Suppressor macrophage (primary cell): ENCODE measurements around the gene CADPS.

ENCODE experiments used
- DNase-seq, 4 experiments: peaks; one replicate each; pipeline ENCODE4 v3.0.0-alpha.2; 2020 to 2022

Gene CADPS

DNA sequence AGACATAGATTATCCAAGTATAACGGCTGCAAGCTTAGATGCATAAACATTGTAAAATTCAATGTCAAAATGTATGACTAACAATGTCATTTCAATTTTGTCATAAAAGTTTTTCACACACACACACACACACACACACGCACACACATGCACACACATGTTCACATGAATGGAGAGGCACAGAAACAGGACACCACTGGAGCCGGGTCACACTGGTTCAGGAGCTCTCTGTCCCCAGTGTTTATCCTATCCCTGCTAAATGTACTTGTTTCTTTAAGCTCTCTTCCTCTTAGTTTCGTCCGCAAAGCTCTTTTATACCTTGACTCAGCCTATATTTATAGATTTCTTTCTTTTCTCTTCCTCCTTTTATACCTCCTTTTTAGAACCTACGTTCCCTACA, 249.9 kb downstream of the CADPS start:
- no peak for DNase-seq

DNA sequence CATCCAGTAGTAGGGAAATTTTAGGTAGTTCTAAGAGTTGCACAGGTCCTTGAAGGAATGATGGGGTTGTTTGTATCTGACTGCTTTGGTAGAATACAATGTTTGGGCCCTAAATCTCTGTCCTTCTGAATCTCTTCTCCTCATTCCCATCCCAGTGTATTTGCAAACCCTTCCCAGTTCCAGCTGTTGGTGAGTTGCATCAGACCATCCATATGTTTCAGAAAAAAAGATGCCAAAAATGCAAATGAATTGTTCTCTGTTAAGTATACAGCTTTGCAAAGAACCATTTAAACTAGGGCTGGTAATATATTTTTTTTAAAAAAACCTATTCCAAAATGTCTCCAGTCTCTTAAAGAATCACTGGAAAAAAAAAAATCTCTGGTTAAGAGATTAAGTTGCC, 251.0 kb downstream of the CADPS start:
- no peak for DNase-seq

DNA sequence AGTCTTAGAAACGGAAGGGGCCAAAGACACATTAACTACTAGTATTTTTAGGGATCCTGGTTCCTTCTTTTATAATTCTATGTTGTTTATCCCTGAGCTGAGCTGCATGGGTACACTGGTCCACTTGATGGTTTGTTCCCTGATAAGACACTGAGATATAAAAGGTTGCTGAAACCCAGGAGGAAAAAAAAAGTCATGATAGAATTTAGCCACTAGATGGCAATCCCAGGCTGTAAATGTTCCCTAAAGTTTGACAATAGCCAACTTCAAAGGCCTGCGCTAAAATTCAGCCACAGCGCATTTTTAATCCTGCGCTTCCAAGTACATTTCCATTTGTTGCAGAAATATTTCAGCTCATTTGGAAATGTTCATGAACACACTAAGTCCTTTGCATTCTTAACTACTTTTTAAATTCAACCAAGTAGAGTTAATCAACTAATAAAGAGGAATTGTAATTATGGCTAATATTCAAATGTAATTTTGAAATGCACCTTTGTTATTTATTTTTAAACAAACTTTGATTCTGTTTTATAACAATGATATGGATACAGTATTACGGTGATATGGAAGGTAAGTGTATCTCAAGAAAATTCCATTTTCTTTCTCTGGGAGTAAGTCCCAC, 252.6 kb downstream of the CADPS start:
- DNase-seq = peak; percentile 23 to 38 (median 33)

DNA sequence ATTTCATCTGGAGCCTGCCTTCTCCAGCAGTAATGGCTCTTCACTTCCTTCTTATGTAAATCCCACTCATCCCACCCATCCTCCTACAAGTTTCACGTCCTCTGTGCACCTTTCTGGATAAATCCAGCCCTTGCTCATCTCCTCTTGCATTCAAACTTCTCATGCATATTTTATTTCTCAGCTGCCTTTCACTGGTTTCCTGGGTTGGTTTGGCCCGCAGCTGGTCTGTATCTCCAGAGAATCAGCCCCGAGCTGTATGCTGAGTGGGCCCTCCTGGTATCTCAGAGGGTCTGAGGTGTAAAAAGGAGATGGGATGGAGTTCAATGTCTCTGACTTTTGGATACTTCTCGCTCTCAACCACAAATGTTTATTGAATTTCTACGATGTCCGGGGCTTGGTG, 253.3 kb downstream of the CADPS start:
- DNase-seq = no peak

DNA sequence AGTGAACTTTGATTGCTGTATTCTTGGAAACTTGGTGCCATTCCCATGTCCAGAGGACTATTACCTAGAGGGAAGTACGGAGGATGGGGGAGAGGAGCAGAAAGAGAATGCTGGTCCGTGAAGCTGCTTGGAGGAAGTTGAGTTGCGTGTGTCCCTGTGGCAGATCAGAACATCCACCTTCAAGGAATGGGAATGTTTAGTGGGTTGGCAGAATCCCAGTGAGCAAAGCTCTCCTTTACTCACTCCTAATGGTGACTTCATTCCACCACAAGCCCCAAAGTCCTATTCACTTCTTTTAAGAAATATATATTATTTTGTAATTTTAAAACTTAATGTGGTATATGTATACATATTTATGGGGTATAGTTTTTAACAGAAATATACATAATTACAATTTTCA, 254.0 kb downstream of the CADPS start:
- DNase-seq = no peak

DNA sequence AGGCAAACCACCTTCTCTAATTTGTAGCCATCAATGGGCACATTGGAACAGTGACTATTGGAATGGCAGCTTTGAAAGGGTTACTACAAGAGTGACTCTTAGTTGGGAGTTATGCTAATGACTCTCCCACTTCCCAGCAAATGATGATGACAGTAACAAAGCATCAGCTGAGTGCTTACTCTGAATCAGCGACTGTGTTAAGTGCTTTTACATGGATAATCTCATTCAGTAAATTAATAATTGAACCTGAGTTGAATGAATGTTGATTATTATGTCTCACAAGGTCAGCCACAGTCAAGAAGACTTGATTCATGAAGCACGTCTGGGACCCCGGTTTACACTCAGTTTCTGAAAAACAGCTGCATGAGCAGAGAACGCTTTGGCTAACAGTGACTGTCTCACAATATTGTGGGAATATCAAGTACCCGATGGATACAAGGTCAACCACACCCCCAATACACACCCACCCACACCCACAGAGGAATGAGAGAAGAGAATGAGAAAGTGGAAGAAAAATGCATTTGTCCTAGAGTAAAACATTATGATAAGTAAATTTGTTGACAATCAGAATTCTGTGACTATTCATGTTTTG, 259.9 kb downstream of the CADPS start:
- DNase-seq = no peak

DNA sequence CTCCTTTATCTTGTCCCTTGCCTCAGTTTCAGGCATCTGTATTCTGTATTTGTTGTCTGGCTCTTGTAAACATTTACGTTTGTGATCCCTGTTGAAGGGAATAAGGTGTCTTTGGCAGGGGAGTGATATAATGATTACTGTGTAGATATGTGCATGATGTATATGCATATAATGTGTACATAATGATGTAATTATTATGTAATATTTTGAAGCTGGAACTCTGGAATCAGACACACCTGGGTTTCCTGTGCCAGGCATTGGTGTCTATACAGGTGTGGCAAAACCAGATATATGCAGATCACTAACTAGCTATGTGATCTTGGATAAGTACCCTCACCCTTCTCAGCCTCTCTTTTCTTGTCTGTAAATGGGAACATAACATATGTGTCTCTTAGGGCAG, 260.7 kb downstream of the CADPS start:
- no peak for DNase-seq

DNA sequence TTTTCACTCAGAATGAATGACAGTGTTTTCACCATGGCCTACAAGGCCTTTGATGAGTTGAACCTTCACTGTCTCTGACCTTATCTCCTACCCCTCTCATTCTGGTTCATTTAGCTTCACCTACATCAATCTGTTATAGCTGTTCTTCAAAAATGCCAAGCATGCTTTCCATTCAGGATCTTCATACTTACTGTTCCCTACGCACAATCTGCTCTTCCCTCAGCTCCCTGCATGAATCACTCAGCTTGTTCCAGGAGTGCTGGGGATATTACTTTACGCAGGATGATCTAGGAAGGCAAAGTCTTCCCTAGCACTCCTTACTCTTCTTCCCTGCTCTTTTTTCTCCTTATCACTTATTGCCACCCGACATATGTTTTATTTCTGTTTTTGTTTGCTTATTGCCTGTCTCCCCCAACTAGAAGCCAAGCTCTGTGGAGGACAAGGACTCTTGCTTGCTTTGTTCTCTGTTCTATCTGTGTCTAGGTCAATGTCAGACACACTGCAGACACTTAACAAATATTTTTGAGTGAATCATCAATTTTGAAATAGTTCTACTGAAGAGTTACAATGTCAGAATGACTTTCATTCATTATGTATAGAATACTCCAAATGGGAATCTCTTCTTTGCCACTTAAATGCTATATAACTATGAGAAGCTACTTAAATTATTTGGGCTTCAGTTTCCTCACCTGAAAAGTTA, 263.5 kb downstream of the CADPS start:
- DNase-seq = no peak

DNA sequence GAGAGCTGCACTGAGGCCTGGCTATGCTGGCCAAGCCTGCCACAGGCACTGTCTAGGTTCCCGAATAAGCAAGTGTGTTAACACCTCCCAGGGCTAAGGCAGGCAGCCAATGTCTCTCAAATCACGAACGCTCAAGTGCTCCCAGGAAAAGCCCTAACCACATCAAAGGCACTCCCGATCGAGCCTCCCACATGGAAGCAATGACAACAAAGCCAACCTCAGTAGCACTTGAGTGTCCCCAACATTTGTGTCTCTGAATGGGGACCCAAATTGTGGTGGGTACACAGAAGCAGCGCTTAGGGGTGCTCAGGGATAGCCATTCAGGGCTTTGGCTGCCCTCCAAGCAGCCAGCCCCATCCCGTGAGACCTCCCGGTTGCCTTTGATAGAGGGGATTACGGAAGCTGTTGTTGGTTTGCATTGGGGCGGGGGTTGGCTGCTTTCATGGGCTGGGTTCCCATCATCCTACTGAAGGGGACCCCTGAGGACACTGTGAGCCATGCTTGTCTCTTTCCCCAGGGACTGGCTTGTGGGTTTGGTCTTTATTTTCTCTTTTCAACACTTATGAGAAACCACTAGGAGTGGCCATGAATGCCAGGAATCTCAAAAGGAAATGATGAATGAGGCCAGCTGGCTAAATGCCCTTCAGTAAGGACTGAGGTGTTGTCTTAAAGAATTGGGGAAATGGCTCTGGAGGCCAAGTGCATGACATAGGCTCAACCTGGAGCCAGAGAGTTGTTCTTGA, 267.8 kb downstream of the CADPS start:
- no peak for DNase-seq

DNA sequence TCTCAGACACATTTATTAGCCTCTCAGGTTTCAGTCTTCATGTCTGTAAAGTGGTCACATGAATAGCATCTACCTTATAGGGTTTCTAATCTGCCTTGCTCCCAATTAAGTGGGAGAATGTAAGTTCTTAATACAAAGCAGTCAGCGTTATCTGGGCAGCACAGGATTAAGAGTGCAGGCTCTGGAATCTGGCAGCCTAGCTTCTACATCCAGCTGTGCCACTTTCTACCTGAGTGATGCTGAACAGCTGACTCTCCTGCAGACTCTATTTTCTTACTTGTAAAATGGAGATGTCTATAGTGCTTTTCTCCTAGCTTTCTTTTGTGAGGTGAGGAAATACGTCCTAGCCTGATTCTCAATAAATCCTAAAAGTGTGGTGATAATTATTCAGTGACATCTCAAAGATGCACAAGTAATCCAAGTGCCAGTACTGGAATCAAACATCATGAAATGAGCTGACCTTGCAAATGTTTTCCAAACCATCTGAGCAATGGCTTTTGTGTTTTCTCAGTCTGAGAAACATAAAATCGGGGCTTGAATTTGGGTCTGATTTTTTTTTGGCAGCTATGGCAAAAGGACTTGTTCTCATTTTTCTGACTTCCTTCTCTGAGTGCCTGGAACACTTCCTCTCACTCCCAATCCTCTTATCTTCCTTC, 269.7 kb downstream of the CADPS start:
- no peak for DNase-seq

DNA sequence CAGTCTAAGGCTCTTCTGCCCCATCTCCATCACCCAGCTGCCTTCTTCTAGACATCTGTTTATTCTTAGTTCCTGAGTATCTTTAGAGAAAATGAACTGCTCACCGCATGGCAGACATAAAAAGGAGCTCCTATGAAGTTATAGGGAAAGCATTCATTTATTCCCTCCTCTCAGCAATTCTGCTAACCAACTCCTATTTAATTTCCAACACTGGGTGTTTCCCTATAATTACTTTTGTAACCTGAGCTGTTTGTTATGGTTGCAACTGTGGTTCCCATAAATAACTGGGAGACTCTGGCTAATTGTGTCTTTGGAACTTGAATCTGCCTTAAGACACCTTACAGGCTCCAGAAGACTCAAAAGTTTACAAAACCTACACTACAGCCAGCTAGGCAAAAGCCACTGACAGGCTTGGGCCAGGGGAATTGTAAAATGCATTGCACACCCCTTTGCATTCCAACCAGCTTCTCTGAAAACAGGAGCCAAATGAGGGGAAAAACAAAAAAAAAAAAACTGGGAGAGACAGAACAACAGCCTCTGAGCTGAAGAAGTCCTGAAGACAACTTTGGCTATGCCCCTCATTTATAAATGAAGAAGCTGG, 270.4 kb downstream of the CADPS start:
- no peak for DNase-seq

DNA sequence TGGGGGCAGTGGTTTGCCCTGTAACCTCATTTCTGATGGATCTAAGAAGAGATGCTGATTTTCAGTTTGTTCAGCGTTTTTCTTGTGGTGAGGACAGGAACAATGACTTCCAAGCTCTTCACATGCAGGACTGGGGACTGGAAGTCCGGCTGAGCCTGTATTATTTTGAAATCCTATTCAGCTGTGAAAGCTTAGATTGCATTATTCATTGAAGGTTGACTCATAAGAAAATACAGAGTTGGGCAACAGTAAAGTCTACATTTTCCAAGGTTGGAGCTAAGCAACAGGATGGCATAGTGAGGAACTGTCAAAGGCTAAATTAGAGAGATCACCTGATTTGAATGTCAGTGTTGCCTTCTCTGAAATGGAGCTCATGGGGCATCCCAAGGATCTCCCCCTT, 270.9 kb downstream of the CADPS start:
- DNase-seq = no peak

DNA sequence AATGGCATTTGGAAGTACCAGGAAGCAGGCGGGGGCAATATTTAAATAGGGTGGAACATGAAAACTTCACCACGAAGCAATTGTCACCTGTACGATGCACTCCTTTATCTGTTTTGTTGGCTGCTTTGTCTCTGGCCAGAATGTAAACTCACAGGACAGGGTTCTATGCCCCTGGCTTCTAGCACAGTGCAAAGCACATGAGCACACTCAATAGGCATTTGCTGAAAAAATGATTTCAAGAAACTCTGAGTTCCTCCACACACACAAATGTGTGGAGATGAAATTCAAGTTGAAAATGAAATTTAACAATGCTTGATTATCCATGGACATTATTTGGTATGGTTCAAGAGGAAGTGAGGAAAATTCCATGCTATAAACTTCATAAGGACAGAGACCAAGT, 272.2 kb downstream of the CADPS start:
- no peak for DNase-seq

DNA sequence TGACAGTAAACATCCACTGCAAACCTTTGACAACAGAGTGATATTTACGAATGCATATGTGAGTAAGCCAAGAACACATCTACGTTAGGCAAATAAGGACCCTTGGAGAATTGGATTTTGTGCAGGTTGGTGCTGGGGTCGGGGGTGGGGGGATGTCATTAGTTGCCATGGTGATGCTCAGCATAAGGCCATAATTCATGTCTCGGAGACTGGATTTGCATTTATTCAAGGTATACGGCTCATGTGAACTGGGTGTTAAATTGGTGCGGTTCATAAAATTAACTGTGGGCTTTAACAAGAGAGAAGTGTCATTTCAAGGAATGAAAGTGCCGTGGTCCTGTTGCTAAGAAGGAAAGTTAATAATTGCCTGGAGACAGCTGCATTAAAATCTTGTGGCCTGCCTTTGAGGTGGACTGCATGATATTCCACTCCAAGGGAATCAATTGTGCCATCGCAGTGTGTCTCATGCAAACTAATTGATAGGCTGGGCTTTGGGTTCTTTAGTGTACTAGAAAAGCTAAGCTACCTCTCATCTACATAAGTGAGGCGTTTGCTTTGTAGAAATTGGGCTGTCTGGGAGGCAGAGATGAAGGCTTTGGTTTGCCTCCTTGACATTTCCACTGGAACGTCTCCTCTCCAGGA, 273.0 kb downstream of the CADPS start:
- DNase-seq = no peak

DNA sequence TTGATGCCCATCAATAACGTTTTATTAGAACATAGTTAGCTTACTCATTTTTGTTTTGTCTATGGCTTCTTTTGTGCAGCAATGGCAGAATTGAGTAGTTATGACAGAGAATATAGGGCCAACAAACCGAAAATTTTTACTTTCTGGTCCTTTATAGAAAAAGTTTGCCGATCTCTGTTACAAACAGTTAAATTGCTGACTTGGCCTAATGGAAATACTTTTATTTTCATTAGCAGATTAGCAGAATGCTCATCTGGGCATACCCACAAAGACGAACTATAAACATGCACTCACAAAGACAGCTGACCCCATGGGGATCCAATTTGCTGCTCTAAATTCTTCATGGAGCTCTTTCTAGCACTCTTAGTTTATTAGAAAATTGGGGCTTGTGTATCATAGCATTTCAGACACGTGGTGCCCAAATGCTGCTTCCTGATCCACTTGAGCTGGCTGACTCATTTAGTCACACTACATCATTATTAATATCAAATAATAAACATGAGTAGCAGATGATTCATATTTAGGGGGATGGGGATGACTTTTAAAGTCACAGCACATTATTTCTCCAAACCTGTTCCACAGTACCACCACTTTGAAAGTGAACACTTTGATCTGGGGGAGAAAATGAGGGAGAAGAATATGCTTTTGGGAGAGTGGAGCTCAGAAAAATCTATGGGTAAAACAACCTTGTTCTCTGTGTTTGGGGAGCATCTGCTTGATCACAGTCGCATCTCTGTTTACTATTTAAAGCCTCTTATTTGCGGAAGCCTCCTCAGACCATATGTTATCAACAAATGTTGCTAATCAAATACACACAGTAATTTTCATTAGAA, 273.8 kb downstream of the CADPS start:
- DNase-seq = no peak

DNA sequence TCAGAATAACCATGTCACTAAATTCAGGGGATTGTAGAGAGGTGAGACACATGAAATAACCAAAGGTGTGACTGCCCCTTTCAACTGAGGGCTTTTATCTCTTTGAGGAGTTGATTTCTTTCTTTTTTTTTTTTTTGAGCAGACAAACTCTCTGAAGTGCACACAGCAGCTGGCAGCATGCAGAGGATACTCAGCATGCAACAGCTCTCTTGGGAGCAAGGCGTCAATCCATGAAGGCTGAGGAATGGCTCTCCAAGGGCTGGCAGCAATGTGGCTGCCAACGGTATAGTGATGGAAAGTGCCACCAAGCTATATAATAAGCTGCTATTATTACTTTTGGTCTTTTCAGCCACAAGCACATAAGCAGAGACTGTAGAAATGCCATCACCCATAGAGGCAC, 275.2 kb downstream of the CADPS start:
- DNase-seq = no peak

DNA sequence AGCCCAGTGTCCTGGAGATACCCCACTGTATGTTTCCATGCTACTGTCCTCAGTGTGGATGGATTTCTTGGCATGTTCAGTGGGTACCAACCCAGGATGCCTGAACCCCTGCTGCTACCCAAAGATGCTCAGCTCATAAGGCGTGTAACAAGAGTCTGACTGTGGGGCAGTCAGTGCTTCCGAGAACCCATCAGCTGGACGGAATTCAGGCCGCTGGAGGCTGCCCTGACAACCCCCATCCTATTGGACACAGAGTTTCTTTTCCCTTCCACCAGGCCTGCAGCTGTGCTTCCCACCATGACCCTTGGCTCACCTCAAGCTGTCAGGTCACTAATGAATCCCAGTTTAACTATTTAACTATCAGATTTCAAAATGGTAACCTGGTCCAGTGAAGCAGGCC, 277.7 kb downstream of the CADPS start:
- no peak for DNase-seq

DNA sequence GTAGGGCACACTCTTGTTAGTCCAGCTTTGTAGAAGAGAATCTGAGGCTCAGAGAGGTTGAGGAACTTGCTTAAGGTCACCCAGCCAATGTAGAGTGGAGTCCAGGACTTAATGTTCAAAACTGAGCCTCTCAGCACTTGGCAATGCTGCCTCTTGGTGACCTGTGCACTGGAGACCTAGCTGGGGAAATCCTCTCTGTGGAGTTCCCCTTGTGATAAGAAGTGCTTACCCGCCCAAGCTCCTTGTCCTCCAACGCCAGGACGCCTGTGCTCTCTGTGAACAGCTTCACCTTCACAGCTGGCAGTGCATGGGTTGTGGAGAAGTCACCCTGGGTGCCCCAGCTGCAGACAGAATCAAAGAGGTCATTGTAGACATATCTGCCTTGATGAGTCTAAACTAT, 282.8 kb downstream of the CADPS start:
- DNase-seq = no peak

DNA sequence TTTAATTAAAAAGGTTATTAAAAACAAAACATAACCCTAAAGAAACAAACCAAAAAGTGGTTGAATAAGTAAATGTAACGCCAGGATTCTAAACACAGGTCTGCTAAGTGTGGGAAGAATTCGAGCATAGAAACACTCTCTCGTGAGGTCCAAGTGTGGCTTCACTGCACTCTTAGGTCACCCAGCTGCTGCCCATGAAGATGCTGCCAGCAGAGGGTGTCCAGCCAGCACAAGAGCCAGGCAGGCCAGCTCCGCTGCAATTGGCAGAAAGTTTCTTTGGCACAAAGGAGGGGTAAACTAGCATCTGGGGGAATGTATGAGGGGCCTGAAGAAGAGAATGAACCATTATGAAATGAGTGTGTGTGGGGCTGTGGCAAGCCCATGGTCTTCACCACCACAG, 286.1 kb downstream of the CADPS start:
- DNase-seq = no peak

DNA sequence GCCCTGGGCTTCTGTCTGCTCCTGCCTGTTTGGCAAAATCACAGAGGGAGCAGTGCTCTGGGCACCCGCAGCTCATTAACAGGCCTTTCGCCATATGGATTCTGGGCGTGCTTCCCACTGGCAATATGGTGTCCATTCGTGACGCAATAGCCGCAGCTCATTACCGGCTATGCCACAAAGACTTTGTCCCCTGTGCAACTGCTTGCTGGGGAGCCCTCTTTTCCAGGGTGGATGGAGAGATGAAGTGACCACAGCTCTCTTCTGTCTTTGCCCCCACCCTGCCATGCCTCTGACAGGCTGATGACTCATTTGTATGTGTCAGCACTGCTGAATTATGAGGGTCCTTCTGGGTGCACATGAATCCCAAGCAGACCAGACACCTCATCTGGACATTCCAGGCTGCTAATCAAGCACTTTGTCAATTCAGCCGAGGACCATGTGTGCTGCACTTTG, 287.6 kb downstream of the CADPS start:
- no peak for DNase-seq

DNA sequence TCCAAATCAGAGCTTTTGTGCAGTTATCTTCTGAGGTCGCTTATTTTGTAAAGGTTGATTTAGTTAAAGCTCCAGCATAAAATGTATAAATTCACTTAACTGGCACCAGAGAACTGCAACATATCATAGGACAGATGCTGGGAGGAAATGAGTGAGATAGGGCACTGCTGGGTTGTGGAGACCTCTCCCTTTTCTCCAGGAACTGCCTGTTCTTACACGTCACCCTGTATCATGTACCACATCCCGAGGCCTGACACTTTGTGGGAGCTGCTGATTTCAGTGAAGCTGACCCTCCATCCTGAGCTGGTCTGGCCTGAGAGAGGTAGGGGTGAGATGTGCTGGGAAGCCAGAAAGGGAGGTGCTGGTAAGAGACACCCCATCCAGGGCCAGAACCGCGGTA, 288.0 kb downstream of the CADPS start:
- no peak for DNase-seq
